Measurements from ENCODE around the gene PTOV1.

PTOV1 gene

GRCh38 chr19:49863935-49864320 is 13.0 kb downstream of the PTOV1 start:
- peaks cover 30% of the 10 kb centered on the region for H3K4me1 ChIP-seq (ENCODE audit: control insufficient read depth, insufficient read depth, low read length)
- ChIA-PET POLR2A (interaction anchor here (2.4 to 8.2 kb wide), 2 partner anchors 12 to 65 kb away, joined by 14 to 128 read pairs; partner anchors contain the start of genes ATF5, NUP62 and PTOV1), CTCF (interaction anchor here (1.3 to 1.5 kb wide), 2 partner anchors 14 to 183 kb away, joined by 3 to 4 read pairs; no protein-coding TSS in a partner anchor)
- H3K9me3 ChIP-seq (ENCODE audit: control insufficient read depth, insufficient read depth, low read depth, low read length), result no peaks in the 10 kb centered on the region
- TF ChIP-seq GLI2 (tag by site-specific recombination; IDR thresholded peaks at IDR 0.05; ENCODE audit: borderline replicate concordance, low read depth) (no peak), ZNF18 (tag by site-specific recombination; IDR thresholded peaks at IDR 0.05) (no peak), YY1 (tag by site-specific recombination; IDR thresholded peaks at IDR 0.05) (no peak), ZNF600 (tag by site-specific recombination; IDR thresholded peaks at IDR 0.05) (no peak)
- H3K27ac ChIP-seq (ENCODE audit: extremely low read depth, low read depth, low read length), result no peak overlapping the region
- peaks cover 21 to 56% of the 10 kb centered on the region in 2 experiments for H3K36me3 ChIP-seq (ENCODE audit: control insufficient read depth in 2 of 2, insufficient read depth in 1 of 2, low read length in 2 of 2)
- H3K4me3 ChIP-seq (ENCODE audit: low read depth, low read length), result no peak overlapping the region

DNA sequence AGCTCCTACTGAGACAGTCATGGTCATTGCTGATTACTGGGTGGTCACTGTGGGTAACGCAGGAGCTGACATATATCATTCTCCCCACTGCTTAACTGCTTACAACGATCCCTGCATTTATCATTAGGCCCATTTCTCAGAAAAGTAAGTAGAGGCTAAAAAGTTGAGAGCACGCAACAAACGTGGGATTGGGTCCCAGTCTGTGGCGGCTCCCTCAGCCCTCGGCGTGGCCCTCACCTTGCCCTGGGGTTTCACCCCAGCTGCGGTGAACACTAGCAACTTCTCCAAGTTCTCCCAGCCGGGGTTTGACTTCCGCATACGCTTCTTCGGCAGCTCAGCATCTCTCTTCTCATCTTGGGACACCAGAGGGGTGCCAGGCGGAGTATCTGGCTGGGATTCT is 13.9 kb downstream of the PTOV1 start:
- POLR2A ChIA-PET, result interaction anchor here (0.7 to 8.2 kb wide), 13 partner anchors 9 to 979 kb away, joined by 3 to 128 read pairs (median 5); partner anchors contain the start of genes AKT1S1, ATF5, FUZ and NUP62
- no peaks in the 10 kb centered on the region for H3K9me3 ChIP-seq (ENCODE audit: control insufficient read depth, insufficient read depth, low read depth, low read length)
- no peak overlapping the region for H3K4me3 ChIP-seq (ENCODE audit: low read depth, low read length)
- peaks cover 13 to 49% of the 10 kb centered on the region in 2 experiments for H3K36me3 ChIP-seq (ENCODE audit: control insufficient read depth in 2 of 2, insufficient read depth in 1 of 2, low read length in 2 of 2)
- H3K4me1 ChIP-seq (ENCODE audit: control insufficient read depth, insufficient read depth, low read length), result peaks cover 31% of the 10 kb centered on the region
- CTCF ChIA-PET, result interaction anchor here (0.5 to 1.2 kb wide), 7 partner anchors 13 to 639 kb away, joined by 3 to 5 read pairs (median 3); partner anchors contain the start of gene PTOV1
- no peak overlapping the region for H3K27ac ChIP-seq (ENCODE audit: extremely low read depth, low read depth, low read length)
- TF ChIP-seq ZNF48 (tag by site-specific recombination; IDR thresholded peaks at IDR 0.05) (no peak), IKZF3 (tag by site-specific recombination; IDR thresholded peaks at IDR 0.05) (no peak), ZNF560 (tag by site-specific recombination; IDR thresholded peaks at IDR 0.05; ENCODE audit: borderline replicate concordance) (no peak), KLF9 (tag by site-specific recombination; IDR thresholded peaks at IDR 0.05; ENCODE audit: low read depth) (no peak), ZFP69B (tag by site-specific recombination; IDR thresholded peaks at IDR 0.05) (0 out of 2 replicates have a peak, but pooled peaks have one; percentile 7), MEIS1 (CRISPR knock-in tag; IDR thresholded peaks at IDR 0.05; ENCODE audit: borderline replicate concordance) (no peak), ZNF280D (tag by site-specific recombination; IDR thresholded peaks at IDR 0.05) (peak; percentile 41; the same call in 1 of the 2 replicates), WT1 (tag by site-specific recombination; IDR thresholded peaks at IDR 0.05) (no peak), ZNF768 (tag by site-specific recombination; IDR thresholded peaks at IDR 0.05) (0 out of 2 replicates have a peak, but pooled peaks have one; percentile 9), ZNF140 (tag by site-specific recombination; IDR thresholded peaks at IDR 0.05) (no peak), TRIM28 (IDR thresholded peaks at IDR 0.05; ENCODE audit: borderline replicate concordance, low read length) (no peak), PRDM10 (tag by site-specific recombination; IDR thresholded peaks at IDR 0.05) (no peak), ZSCAN16 (tag by site-specific recombination; IDR thresholded peaks at IDR 0.05) (no peak), ZNF623 (tag by site-specific recombination; IDR thresholded peaks at IDR 0.05) (peak; percentile 39; the same call in 1 of the 2 replicates), ZNF10 (tag by site-specific recombination; IDR thresholded peaks at IDR 0.05) (no peak), OSR2 (tag by site-specific recombination; IDR thresholded peaks at IDR 0.05) (no peak), ZNF596 (tag by site-specific recombination; IDR thresholded peaks at IDR 0.05) (no peak), ZFP41 (tag by site-specific recombination; IDR thresholded peaks at IDR 0.05; ENCODE audit: borderline replicate concordance) (no peak), ZNF2 (tag by site-specific recombination; IDR thresholded peaks at IDR 0.05) (no peak), ZNF561 (tag by site-specific recombination; IDR thresholded peaks at IDR 0.05; ENCODE audit: borderline replicate concordance) (no peak), ZNF146 (tag by site-specific recombination; IDR thresholded peaks at IDR 0.05) (no peak), ZNF350 (tag by site-specific recombination; IDR thresholded peaks at IDR 0.05) (no peak)
- TF ChIP-seq, protein P1, sequence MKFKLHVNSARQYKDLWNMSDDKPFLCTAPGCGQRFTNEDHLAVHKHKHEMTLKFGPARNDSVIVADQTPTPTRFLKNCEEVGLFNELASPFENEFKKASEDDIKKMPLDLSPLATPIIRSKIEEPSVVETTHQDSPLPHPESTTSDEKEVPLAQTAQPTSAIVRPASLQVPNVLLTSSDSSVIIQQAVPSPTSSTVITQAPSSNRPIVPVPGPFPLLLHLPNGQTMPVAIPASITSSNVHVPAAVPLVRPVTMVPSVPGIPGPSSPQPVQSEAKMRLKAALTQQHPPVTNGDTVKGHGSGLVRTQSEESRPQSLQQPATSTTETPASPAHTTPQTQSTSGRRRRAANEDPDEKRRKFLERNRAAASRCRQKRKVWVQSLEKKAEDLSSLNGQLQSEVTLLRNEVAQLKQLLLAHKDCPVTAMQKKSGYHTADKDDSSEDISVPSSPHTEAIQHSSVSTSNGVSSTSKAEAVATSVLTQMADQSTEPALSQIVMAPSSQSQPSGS (tag by site-specific recombination; IDR thresholded peaks at IDR 0.05; ENCODE audit: low read depth), result no peak

Data from HEK293 (cell line).